ENCODE measurements around the gene BRSK2.

DNA sequence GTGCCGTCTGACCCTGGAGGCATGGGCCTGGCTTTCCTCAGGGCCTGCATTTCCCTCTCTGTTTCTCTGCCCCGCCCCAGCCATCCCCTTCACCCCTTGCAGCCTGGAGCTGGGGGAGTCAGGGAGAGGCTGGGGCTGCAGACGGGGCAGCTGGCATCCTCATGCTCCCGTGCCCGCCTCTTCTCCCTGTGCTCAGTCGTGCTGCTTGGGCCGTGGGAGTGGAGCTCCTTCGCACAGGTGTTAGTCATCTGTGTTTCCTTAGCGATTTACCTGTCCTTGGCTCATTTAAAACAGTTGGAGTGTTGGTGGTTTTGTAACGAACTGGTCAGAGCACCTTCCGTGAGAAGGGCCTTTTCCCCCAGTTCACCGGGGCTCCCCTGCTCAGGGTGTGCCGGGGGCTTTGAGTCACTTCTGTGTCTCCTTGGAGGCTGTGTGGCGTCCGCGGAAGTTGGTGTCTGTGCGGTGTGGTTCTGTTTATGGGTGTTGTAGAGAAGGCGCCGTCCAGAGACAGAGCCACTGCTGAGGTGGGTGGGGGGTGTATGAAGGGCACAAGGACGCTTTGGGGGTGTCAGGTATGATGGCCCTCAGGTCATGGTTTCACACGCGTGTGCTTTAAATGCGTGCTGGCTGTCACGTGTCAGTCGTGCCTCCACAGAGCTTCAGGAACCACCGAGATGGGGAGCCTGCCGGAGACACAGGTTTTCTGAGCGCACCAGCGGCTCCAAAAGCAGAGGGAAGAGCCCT, 19.5 kb downstream of the BRSK2 start:
- TF ChIP-seq, protein P1, sequence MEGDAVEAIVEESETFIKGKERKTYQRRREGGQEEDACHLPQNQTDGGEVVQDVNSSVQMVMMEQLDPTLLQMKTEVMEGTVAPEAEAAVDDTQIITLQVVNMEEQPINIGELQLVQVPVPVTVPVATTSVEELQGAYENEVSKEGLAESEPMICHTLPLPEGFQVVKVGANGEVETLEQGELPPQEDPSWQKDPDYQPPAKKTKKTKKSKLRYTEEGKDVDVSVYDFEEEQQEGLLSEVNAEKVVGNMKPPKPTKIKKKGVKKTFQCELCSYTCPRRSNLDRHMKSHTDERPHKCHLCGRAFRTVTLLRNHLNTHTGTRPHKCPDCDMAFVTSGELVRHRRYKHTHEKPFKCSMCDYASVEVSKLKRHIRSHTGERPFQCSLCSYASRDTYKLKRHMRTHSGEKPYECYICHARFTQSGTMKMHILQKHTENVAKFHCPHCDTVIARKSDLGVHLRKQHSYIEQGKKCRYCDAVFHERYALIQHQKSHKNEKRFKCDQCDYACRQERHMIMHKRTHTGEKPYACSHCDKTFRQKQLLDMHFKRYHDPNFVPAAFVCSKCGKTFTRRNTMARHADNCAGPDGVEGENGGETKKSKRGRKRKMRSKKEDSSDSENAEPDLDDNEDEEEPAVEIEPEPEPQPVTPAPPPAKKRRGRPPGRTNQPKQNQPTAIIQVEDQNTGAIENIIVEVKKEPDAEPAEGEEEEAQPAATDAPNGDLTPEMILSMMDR (IDR thresholded peaks at IDR 0.05): no peak
- no peak for TF ChIP-seq POLR2A (IDR thresholded peaks at IDR 0.05)

Measured in upper lobe of left lung (tissue), 4 donors.